ENCODE measurements around the gene PDXDC1.

DNA sequence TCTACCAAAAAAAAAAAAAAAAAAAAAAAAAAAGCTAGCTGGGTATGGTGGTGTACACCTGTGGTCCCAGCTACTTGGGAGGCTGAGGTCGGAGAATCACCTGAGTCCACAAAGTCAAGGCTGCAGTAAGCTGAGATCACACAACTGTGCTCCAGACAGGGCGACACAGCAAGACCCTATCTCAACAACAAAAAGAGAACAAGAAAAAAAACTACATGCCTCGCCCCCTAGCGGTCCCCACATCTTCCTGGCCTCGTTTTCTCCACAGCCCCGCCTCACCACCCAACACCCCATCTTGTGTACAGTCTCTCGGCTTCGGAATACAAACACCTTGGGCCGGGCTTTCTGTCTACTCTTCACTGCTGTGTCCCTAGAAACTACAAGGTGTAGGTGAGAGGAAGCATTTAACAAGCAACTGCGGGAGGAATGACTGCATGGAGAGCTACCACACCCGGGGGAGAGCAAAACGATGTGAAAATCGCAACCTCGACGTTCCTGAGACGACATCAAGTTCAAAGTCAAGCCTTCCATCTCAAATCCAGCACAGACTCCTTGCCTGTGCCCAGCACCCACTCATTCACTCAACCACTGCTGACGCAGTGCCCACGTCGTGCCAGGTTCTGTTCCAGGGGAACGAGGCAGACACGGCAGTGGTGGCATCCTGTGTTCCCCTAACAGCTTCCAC, 72.0 kb downstream of the PDXDC1 start:
- TF ChIP-seq, protein P1, sequence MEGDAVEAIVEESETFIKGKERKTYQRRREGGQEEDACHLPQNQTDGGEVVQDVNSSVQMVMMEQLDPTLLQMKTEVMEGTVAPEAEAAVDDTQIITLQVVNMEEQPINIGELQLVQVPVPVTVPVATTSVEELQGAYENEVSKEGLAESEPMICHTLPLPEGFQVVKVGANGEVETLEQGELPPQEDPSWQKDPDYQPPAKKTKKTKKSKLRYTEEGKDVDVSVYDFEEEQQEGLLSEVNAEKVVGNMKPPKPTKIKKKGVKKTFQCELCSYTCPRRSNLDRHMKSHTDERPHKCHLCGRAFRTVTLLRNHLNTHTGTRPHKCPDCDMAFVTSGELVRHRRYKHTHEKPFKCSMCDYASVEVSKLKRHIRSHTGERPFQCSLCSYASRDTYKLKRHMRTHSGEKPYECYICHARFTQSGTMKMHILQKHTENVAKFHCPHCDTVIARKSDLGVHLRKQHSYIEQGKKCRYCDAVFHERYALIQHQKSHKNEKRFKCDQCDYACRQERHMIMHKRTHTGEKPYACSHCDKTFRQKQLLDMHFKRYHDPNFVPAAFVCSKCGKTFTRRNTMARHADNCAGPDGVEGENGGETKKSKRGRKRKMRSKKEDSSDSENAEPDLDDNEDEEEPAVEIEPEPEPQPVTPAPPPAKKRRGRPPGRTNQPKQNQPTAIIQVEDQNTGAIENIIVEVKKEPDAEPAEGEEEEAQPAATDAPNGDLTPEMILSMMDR (IDR thresholded peaks at IDR 0.05): no peak
- no peak for TF ChIP-seq POLR2A (IDR thresholded peaks at IDR 0.05)

Measured in heart left ventricle (tissue), 13 donors.